Osteocyte (in vitro differentiated cells): Measurements from ENCODE around the gene PDP2. TPM values are rescaled to one million over a fixed set of nuclear protein-coding genes. Genes with fewer than 3 reads are reported as not detected.

Experiments used
- DNase-seq: peaks from one replicate; pipeline ENCODE4 v3.0.0; 2021; ENCODE audit warnings: mixed read lengths; ENCODE audit not compliant: unreplicated experiment; ENCODE audit errors: extremely low spot score
- H3K27ac Mint-ChIP-seq: one replicate; pipeline ENCODE4 v1.8.0; 2021; ENCODE audit warnings: mild to moderate bottlenecking, mixed read lengths; ENCODE audit not compliant: unreplicated experiment
- H3K27me3 Mint-ChIP-seq: one replicate; pipeline ENCODE4 v1.8.0; 2021; ENCODE audit warnings: mixed read lengths; ENCODE audit not compliant: unreplicated experiment
- H3K36me3 Mint-ChIP-seq: one replicate; pipeline ENCODE4 v1.8.0; 2021; ENCODE audit warnings: mixed read lengths; ENCODE audit not compliant: unreplicated experiment
- H3K4me1 Mint-ChIP-seq: one replicate; pipeline ENCODE4 v1.8.0; 2021; ENCODE audit warnings: mixed read lengths; ENCODE audit not compliant: unreplicated experiment
- H3K4me3 Mint-ChIP-seq: one replicate; pipeline ENCODE4 v1.8.0; 2021; ENCODE audit warnings: mild to moderate bottlenecking, moderate library complexity, mixed read lengths; ENCODE audit not compliant: unreplicated experiment
- H3K9me3 Mint-ChIP-seq: one replicate; pipeline ENCODE4 v1.8.0; 2021; ENCODE audit warnings: mixed read lengths; ENCODE audit not compliant: unreplicated experiment
- CTCF ChIP-seq: fragments of 200-600 bp; sonication (generic); IDR thresholded peaks from 2 replicates; pipeline ENCODE4 v1.5.0; 2021; ENCODE audit warnings: antibody characterized with exemption, mild to moderate bottlenecking, moderate library complexity
- total RNA-seq: library from RNA; stranded (reverse); gene quantifications from 2 replicates; pipeline ENCODE4 v1.2.1, GENCODE V29; 2021

PDP2 gene
- total RNA-seq, 1 donor from 2014 or later, result 16.5 TPM

- Mint-ChIP-seq H3K9me3 (no peaks in the 10 kb centered on the region), H3K27ac (no peak overlapping the region), H3K4me3 (no peak overlapping the region), H3K27me3 (no peaks in the 10 kb centered on the region), H3K4me1 (peaks cover 7% of the 10 kb centered on the region), H3K36me3 (peaks cover 14% of the 10 kb centered on the region)
- TF ChIP-seq CTCF, result no peak
- no peak for DNase-seq
Measured at GRCh38 chr16:66885491-66885890, 5.2 kb downstream of the PDP2 start.

GRCh38 chr16:66886321-66886720, 6.0 kb downstream of the PDP2 start:
- H3K36me3 Mint-ChIP-seq, result peaks cover 18% of the 10 kb centered on the region
- H3K27ac Mint-ChIP-seq, result no peak overlapping the region
- no peaks in the 10 kb centered on the region for H3K9me3 Mint-ChIP-seq
- no peak for TF ChIP-seq CTCF
- no peak overlapping the region for H3K4me3 Mint-ChIP-seq
- DNase-seq, result no peak
- peaks cover 7% of the 10 kb centered on the region for H3K4me1 Mint-ChIP-seq
- H3K27me3 Mint-ChIP-seq, result no peaks in the 10 kb centered on the region

- Mint-ChIP-seq H3K27ac (no peak overlapping the region), H3K36me3 (peaks cover 18% of the 10 kb centered on the region), H3K27me3 (no peaks in the 10 kb centered on the region), H3K4me1 (peaks cover 5% of the 10 kb centered on the region), H3K9me3 (no peaks in the 10 kb centered on the region), H3K4me3 (no peak overlapping the region)
- DNase-seq, result no peak
- no peak for TF ChIP-seq CTCF
Measured at GRCh38 chr16:66886914-66887313, 6.6 kb downstream of the PDP2 start.

GRCh38 chr16:66888647-66889615, 8.6 kb downstream of the PDP2 start:
- H3K4me1 Mint-ChIP-seq, result peaks cover 4% of the 10 kb centered on the region
- H3K36me3 Mint-ChIP-seq, result peaks cover 18% of the 10 kb centered on the region
- H3K27me3 Mint-ChIP-seq, result no peaks in the 10 kb centered on the region
- H3K27ac Mint-ChIP-seq, result no peak overlapping the region
- TF ChIP-seq CTCF, result no peak
- DNase-seq, result no peak
- H3K4me3 Mint-ChIP-seq, result no peak overlapping the region
- H3K9me3 Mint-ChIP-seq, result no peaks in the 10 kb centered on the region

GRCh38 chr16:66889622-66890021, 9.3 kb downstream of the PDP2 start:
- Mint-ChIP-seq H3K4me3 (no peak overlapping the region), H3K36me3 (peaks cover 16% of the 10 kb centered on the region), H3K9me3 (no peaks in the 10 kb centered on the region), H3K27ac (no peak overlapping the region), H3K27me3 (no peaks in the 10 kb centered on the region), H3K4me1 (peaks cover 4% of the 10 kb centered on the region)
- no peak for TF ChIP-seq CTCF
- DNase-seq, result no peak
